SK-N-SH treated with all-trans-retinoic acid at 6 μM for 48 hours (cell line): ENCODE results near the gene ADARB2.
"Not testable (repeated sequence)": the region's sequence is repeated elsewhere in the genome, so short reads cannot be mapped to it uniquely, and the experiment has no call there.

ENCODE experiments used
- ATAC-seq: fragments of 200-7000 bp; cut with Tn5 transposase; 3 replicates; pipeline ENCODE4 v1.9.1; 2020; ENCODE audit warnings: mild to moderate bottlenecking, moderate library complexity
- ARNTL ChIP-seq: fragments of 450-650 bp; formaldehyde crosslinking; IDR thresholded peaks from 2 replicates; pipeline ENCODE4 v1.5.0; 2020; ENCODE audit warnings: low read depth, mild to moderate bottlenecking, moderate library complexity, borderline replicate concordance
- BACH2 ChIP-seq: fragments of 250-450 bp; sonication (Bioruptor Pico); IDR thresholded peaks from 2 replicates; pipeline ENCODE4 v1.9.0; 2021; ENCODE audit warnings: mild to moderate bottlenecking, borderline replicate concordance
- CREB5 ChIP-seq: fragments of 250-450 bp; sonication (Bioruptor Pico); IDR thresholded peaks from 2 replicates; pipeline ENCODE4 v1.5.1; 2020; ENCODE audit warnings: low read depth, mild to moderate bottlenecking, moderate library complexity
- CSDC2 ChIP-seq: fragments of 250-450 bp; sonication (Bioruptor Pico); IDR thresholded peaks from 2 replicates; pipeline ENCODE4 v1.5.0; 2020; ENCODE audit warnings: mild to moderate bottlenecking, moderate library complexity
- CSRNP3 ChIP-seq: fragments of 250-450 bp; sonication (Bioruptor Pico); IDR thresholded peaks from 2 replicates; pipeline ENCODE4 v1.5.1; 2021; ENCODE audit warnings: mild to moderate bottlenecking, moderate library complexity
- GLIS3 ChIP-seq: fragments of 250-450 bp; sonication (Bioruptor Pico); IDR thresholded peaks from 2 replicates; pipeline ENCODE4 v1.5.0; 2020; ENCODE audit warnings: mild to moderate bottlenecking, moderate library complexity
- ISL1 ChIP-seq: fragments of 250-450 bp; sonication (Bioruptor Pico); IDR thresholded peaks from 2 replicates; pipeline ENCODE4 v2.1.2; 2022; ENCODE audit warnings: mild to moderate bottlenecking, moderate library complexity
- OSR1 ChIP-seq: fragments of 250-450 bp; sonication (Bioruptor Pico); IDR thresholded peaks from 2 replicates; pipeline ENCODE4 v1.8.0; 2022; ENCODE audit warnings: moderate library complexity, mild to moderate bottlenecking, inconsistent platforms
- POU6F1 ChIP-seq: fragments of 250-450 bp; sonication (Bioruptor Pico); IDR thresholded peaks from 2 replicates; pipeline ENCODE4 v1.8.0; 2021; ENCODE audit warnings: low read depth, mild to moderate bottlenecking, moderate library complexity, borderline replicate concordance
- PPARA ChIP-seq: fragments of 250-450 bp; sonication (Bioruptor Pico); IDR thresholded peaks from 2 replicates; pipeline ENCODE4 v1.5.0; 2020; ENCODE audit warnings: mild to moderate bottlenecking, borderline replicate concordance
- RARB ChIP-seq: fragments of 250-450 bp; sonication (Bioruptor Pico); IDR thresholded peaks from 2 replicates; pipeline ENCODE4 v1.8.0; 2021; ENCODE audit warnings: mild to moderate bottlenecking, moderate library complexity
- SNAI2 ChIP-seq: fragments of 250-450 bp; sonication (Bioruptor Pico); IDR thresholded peaks from 2 replicates; pipeline ENCODE4 v1.5.0; 2020; ENCODE audit warnings: mild to moderate bottlenecking, moderate library complexity
- TCF4 ChIP-seq: fragments of 250-450 bp; sonication (Bioruptor Pico); IDR thresholded peaks from 2 replicates; pipeline ENCODE4 v1.8.0; 2021; ENCODE audit warnings: mild to moderate bottlenecking, moderate library complexity, borderline replicate concordance
- TOX ChIP-seq: fragments of 250-450 bp; sonication (Bioruptor Pico); IDR thresholded peaks from 2 replicates; pipeline ENCODE4 v1.8.0; 2021; ENCODE audit warnings: mild to moderate bottlenecking, moderate library complexity, borderline replicate concordance
- TSHZ2 ChIP-seq: fragments of 250-450 bp; sonication (Bioruptor Pico); IDR thresholded peaks from 2 replicates; pipeline ENCODE4 v1.5.0; 2020; ENCODE audit warnings: mild to moderate bottlenecking, moderate library complexity
- ZC3H10 ChIP-seq: fragments of 250-450 bp; sonication (Bioruptor Pico); IDR thresholded peaks from 2 replicates; pipeline ENCODE4 v1.5.1; 2021; ENCODE audit warnings: mild to moderate bottlenecking, moderate library complexity
- ZFP30 ChIP-seq: fragments of 450-650 bp; formaldehyde crosslinking; IDR thresholded peaks from 2 replicates; pipeline ENCODE4 v1.5.0; 2022; ENCODE audit warnings: mild to moderate bottlenecking, moderate library complexity
- ZNF565 ChIP-seq: fragments of 450-650 bp; formaldehyde crosslinking; conservative IDR thresholded peaks from 2 replicates; pipeline ENCODE4 v1.5.0; 2020; ENCODE audit warnings: low read depth, mild to moderate bottlenecking, moderate library complexity
- ZNF70 ChIP-seq: fragments of 450-650 bp; formaldehyde crosslinking; IDR thresholded peaks from 2 replicates; pipeline ENCODE4 v1.5.0; 2020; ENCODE audit warnings: mild to moderate bottlenecking, moderate library complexity
- ZNF8 ChIP-seq: fragments of 450-650 bp; formaldehyde crosslinking; IDR thresholded peaks from 2 replicates; pipeline ENCODE4 v1.5.0; 2020; ENCODE audit warnings: mild to moderate bottlenecking, moderate library complexity

The ADARB2 gene

GRCh38 chr10:1249142-1249920 lies 488.0 kb downstream of the ADARB2 start:
- TF ChIP-seq POU6F1 (CRISPR knock-in tag) = no peak
- no peak for TF ChIP-seq ARNTL (CRISPR knock-in tag)
- TF ChIP-seq ZC3H10 (CRISPR knock-in tag) = no peak
- no peak for TF ChIP-seq GLIS3 (CRISPR knock-in tag)
- no peak for ATAC-seq

GRCh38 chr10:1248262-1248630 lies 489.1 kb downstream of the ADARB2 start:
- ATAC-seq = not testable (repeated sequence)

GRCh38 chr10:1247598-1248261 lies 489.6 kb downstream of the ADARB2 start:
- no peak for TF ChIP-seq CREB5 (CRISPR knock-in tag)
- TF ChIP-seq OSR1 (CRISPR knock-in tag) = no peak
- no peak for TF ChIP-seq ZC3H10 (CRISPR knock-in tag)
- no peak for TF ChIP-seq ZNF70
- TF ChIP-seq GLIS3 (CRISPR knock-in tag) = no peak
- no peak for TF ChIP-seq CSDC2
- no peak for TF ChIP-seq ARNTL (CRISPR knock-in tag)
- no peak for TF ChIP-seq PPARA (CRISPR knock-in tag)
- no peak for TF ChIP-seq TCF4
- no peak for TF ChIP-seq POU6F1 (CRISPR knock-in tag)
- no peak for TF ChIP-seq TOX
- TF ChIP-seq BACH2 = no peak
- TF ChIP-seq ZNF8 (CRISPR knock-in tag) = no peak
- no peak for TF ChIP-seq ZNF565
- TF ChIP-seq SNAI2 (CRISPR knock-in tag) = no peak
- no peak for TF ChIP-seq RARB (CRISPR knock-in tag)
- TF ChIP-seq ISL1 (CRISPR knock-in tag) = no peak
- TF ChIP-seq TSHZ2 (CRISPR knock-in tag) = no peak
- no peak for TF ChIP-seq ZFP30
- TF ChIP-seq CSRNP3 (CRISPR knock-in tag) = no peak
- no peak for ATAC-seq
